Measurements from ENCODE around the gene MSL1. TPM values are rescaled to one million over a fixed set of nuclear protein-coding genes. Genes with fewer than 3 reads are reported as not detected.

Gene MSL1
- total and polyA plus RNA-seq, 2 of the 13 experiments (the other 11 are each of a cell fraction or from before 2014, with no cell fraction given) = 63.8 to 88.5 TPM

GRCh38 chr17:40180694-40181093 is 58.9 kb downstream of the MSL1 start (continued):
- TF ChIP-seq ZNF652 (CRISPR knock-in tag; IDR thresholded peaks at IDR 0.05; ENCODE audit: borderline replicate concordance, low read depth) (peak; percentile 51), ZNF432 (CRISPR knock-in tag; IDR thresholded peaks at IDR 0.05; ENCODE audit: borderline replicate concordance) (no peak), SMARCE1 (IDR thresholded peaks at IDR 0.05; ENCODE audit: borderline replicate concordance) (no peak), ZNF3 (CRISPR knock-in tag; IDR thresholded peaks at IDR 0.05) (no peak)

- Histone ChIP-seq H3K27ac (ENCODE audit: extremely low read length, insufficient read depth, low read length) (no peak overlapping the region), H2AFZ (ENCODE audit: low read length) (no peak overlapping the region), H3K4me2 (ENCODE audit: low read depth, low read length) (no peak overlapping the region), H3K9ac (ENCODE audit: insufficient read depth, low read depth, low read length) (no peak overlapping the region), H3K27me3 (ENCODE audit: control insufficient read depth in 1 of 2, insufficient read depth in 2 of 2, low read length in 2 of 2) (no peaks in the 10 kb centered on the region), H3K36me3 (replicated peaks in 1 of 2; ENCODE audit: control insufficient read depth in 1 of 2, insufficient read depth in 2 of 2, low read length in 2 of 2) (peaks cover 8 to 9% of the 10 kb centered on the region in 2 experiments; a peak in 3 of 5 replicates), H3K4me1 (ENCODE audit: insufficient read depth, low read length) (peaks cover 26% of the 10 kb centered on the region), H4K20me1 (ENCODE audit: insufficient read depth, low read length) (no peaks in the 10 kb centered on the region), H3K4me3 (replicated peaks in 1 of 3; ENCODE audit: insufficient read depth in 1 of 3, low read depth in 2 of 3, low read length in 3 of 3) (no peak overlapping the region), H3K9me3 (ENCODE audit: low read length) (no peaks in the 10 kb centered on the region), H3K79me2 (ENCODE audit: insufficient read depth, low read length) (no peaks in the 10 kb centered on the region)
- intact Hi-C loops (cut with micrococcal nuclease; ENCODE audit: unreplicated experiment) (no loop called here), in situ Hi-C loops (cut with HindIII; ENCODE audit: extremely low pct_ligation_motif_present, low pct_unique_long_range_greater_than_20kb) (no loop called here)
- FAIRE-seq (no peak), DNase-seq (ENCODE audit: low spot score) (no peak), ATAC-seq (no peak)
- POLR2A ChIA-PET = no interaction called here
- BruUV-seq (replicated peaks) = no TSS peak
- 96% methylated on average over 8 of the region's 8 CpGs for WGBS (ENCODE audit: low lambda C conversion rate)
- CTCF ChIA-PET (ENCODE audit: low intra/inter-chr PET ratio, low total read pairs) = no interaction called here
- no peak for TF ChIP-seq ZNF891 (CRISPR knock-in tag; IDR thresholded peaks at IDR 0.05)
- TF ChIP-seq RARA (CRISPR knock-in tag; IDR thresholded peaks at IDR 0.05) = no peak
- no peak for TF ChIP-seq BCLAF1 (IDR thresholded peaks at IDR 0.05)
- no peak for TF ChIP-seq POGZ (CRISPR knock-in tag; IDR thresholded peaks at IDR 0.05)
- no peak for TF ChIP-seq ZSCAN21 (CRISPR knock-in tag; IDR thresholded peaks at IDR 0.05; ENCODE audit: borderline replicate concordance)
Measured at GRCh38 chr17:40181205-40181604, 59.4 kb downstream of the MSL1 start.
